ENCODE results near the gene SPR.

The SPR gene

GRCh38 chr2:72915320-72915906 lies 28.2 kb downstream of the SPR start:
- no peak for DNase-seq (ENCODE audit: low read depth in 2 of 2)

- no peak for DNase-seq (ENCODE audit: low read depth in 2 of 2)
These were observed 28.9 kb downstream of the SPR start for GRCh38 chr2:72915907-72916742.

- no peak for DNase-seq (ENCODE audit: low read depth in 2 of 2)
These were observed 29.5 kb downstream of the SPR start for GRCh38 chr2:72916743-72917137.

- DNase-seq (ENCODE audit: low read depth in 2 of 2), result peak in 1 of 2 donors; percentile 32
These were observed 30.1 kb downstream of the SPR start, which contains the start of gene EMX1 for GRCh38 chr2:72917138-72917876. Gene EMX1, plus strand, starts transcription at chr2:72917519. Its CDS starts 334 bp downstream, at chr2:72917853.

- no peak for DNase-seq (ENCODE audit: low read depth in 2 of 2)
These were observed 30.8 kb downstream of the SPR start for GRCh38 chr2:72917877-72918553.

DNA sequence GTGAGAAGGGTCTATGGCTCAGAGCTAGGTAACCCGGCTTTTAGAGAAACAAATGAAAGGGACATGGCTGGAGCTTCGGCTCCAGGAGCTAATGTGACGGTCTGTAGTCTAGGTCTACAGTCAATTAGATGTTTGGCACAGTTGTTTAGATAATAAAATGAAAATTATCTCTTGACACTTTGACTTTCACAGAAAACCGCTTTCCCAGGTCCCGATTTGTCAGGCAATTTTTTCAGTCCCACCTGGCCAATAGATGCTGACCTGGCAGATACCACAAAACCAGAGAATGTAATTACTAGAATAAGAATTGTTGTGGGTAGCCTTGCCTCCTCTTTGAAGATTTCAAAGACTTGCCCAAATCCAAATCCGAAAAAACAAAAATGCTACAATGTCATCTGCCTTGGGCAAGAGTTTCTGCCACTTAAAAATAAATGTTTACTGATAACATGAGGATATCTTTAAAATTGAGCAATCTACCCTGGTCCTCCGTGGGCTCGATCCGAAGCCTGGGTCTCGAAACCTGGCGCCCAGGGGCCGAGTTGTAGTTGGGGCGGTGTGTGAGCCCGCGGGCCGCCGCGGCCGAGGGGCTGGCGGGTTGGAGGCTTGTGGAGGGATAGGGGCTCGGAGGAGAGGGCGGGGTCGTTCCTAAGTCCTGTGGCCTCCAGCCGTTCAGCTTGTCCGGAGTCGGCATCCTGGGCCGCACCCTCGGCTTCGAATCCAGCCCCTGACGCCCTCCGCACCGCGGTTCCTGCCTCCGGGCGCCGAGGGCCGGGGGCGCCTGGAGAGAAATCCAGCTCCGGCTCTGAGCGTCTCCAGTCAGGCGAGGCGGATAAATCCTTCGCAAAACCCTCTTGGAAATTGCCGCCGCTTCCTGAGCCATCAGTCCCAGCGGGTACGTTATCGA lies 32.5 kb downstream of the SPR start:
- no peak for DNase-seq (ENCODE audit: low read depth in 2 of 2)

DNA sequence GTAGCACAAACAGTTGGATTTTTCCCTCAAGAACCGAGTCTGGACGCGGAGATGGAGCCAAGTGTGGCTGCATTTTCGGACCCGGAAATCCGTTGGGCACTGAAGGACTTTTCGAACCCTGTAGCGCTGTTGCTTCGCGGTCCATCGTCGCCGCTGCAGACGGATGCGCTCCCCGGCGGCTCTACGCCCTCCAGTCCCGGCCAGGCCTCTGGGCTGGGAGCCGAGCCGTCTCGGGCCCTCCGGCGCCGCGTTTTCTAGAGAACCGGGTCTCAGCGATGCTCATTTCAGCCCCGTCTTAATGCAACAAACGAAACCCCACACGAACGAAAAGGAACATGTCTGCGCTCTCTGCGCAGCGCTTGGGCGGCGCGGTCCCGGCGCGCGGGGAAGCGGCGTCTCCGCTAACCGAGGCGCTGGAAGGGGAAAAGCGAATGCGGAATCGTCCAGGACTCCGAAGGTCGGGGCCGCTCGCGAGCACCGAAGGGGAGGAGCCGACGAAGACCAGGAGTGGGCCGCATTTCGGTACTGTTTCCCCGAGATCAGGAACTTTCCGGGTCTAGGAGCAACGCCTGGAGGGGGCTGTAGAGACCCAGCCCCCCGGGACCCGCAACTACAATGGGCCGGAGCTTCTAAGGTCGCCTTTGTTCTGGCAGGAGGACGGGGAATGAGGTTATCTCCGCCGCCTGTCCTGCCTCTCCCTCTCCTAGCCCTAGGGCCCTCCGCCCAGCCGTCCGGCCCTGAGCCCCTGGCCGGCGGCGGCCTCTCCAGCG lies 33.3 kb downstream of the SPR start:
- DNase-seq (ENCODE audit: low read depth in 2 of 2), result no peak

GRCh38 chr2:72921088-72921851 lies 34.1 kb downstream of the SPR start:
- DNase-seq (ENCODE audit: low read depth in 2 of 2), result no peak

GRCh38 chr2:72921853-72922252 lies 34.6 kb downstream of the SPR start:
- DNase-seq (ENCODE audit: low read depth in 2 of 2), result no peak

- no peak for DNase-seq (ENCODE audit: low read depth in 2 of 2)
These were observed 36.7 kb downstream of the SPR start for GRCh38 chr2:72923833-72924352.

DNA sequence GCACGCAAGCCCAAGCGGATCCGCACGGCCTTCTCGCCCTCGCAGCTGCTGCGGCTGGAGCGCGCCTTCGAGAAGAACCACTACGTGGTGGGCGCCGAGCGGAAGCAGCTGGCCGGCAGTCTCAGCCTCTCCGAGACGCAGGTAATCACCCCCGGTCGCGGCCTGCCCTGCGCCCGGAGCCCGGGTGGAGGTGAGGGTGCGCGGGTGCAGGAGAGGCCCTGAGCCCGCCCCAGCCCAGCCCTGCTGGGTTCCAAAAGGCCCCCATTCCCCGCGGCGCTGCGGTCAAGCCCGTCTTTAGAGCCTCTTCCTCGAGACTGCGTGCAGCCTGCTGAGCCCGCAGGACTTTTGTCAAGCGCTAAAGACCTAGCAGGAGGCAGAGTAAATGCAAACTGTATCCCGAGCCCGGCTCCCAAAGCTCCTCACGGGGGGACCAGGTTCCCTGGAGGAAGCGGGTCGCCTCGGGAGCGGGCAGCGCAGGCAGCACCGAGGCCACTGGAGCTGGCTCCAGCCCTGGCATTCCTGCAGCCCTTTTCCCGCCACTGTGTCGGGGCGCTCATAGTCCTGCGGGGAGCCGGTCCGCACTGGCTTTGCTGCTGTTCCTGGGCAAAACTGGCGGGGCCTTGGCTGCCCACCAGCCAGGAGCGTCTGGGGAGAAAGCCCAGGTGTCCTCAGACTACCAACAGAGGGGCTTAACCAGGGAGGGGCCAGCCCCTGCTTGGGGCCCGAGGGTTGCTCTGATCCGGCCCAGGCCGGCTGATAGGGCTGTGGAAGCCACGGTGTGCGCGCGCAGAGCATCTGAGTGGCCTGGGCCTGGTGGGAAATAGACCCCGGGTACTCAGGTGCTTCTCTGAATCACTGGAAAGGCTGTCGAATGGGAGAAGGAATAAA lies 37.4 kb downstream of the SPR start:
- DNase-seq (ENCODE audit: low read depth in 2 of 2), result no peak

GRCh38 chr2:72925328-72925943 lies 38.2 kb downstream of the SPR start:
- no peak for DNase-seq (ENCODE audit: low read depth in 2 of 2)

GRCh38 chr2:72926368-72926767 lies 39.2 kb downstream of the SPR start:
- DNase-seq (ENCODE audit: low read depth in 2 of 2), result no peak

- no peak for DNase-seq (ENCODE audit: low read depth in 2 of 2)
These were observed 39.7 kb downstream of the SPR start for GRCh38 chr2:72926811-72927465.

- DNase-seq (ENCODE audit: low read depth in 2 of 2), result no peak
These were observed 40.7 kb downstream of the SPR start for GRCh38 chr2:72927619-72928550.

DNA sequence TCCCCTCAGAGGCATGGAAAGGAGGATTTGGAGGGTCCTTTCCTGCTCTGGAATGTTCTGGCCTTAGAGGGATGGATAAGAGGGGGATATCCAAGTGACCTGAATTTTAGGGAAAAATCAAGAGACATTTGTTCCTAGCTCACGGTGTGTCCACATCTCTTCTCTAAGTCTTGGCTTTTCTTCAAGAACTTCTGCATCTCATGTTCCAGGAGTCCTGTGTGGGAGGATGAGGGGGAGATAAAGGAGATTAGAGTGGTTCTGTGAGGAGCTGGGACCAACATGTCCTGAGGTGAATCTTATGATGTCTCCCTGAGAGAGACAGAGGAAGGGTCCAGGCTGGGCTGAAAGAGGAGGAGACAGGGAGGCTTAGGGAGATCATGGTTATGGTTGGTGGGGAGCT lies 41.8 kb downstream of the SPR start:
- DNase-seq (ENCODE audit: low read depth in 2 of 2), result no peak

Measured in activated CD4-positive, alpha-beta T cell treated with anti-CD3 and anti-CD28 coated beads for 24 hours (primary cell).